ENCODE results near the gene LRP11. TPM values are rescaled to one million over a fixed set of nuclear protein-coding genes. Genes with fewer than 3 reads are reported as not detected.

The LRP11 gene
- 11.8 and 12.0 TPM in 2 replicates for total RNA-seq

GRCh38 chr6:149863698-149864577 lies at the start of gene LRP11:
Gene LRP11, minus strand, starts transcription at chr6:149864359. Its CDS starts 339 bp downstream, at chr6:149864020.

GRCh38 chr6:149897855-149898744 lies 33.9 kb upstream of the LRP11 start, which contains the start of gene RAET1E:
Gene RAET1E, minus strand, starts transcription at chr6:149898113. Its CDS starts 7,212 bp downstream, at chr6:149890901.

Other genes with a start within 250 kb of the LRP11 start
- gene KATNA1, start 215.6 kb downstream of the LRP11 start, total RNA-seq: 19.0 and 21.1 TPM in 2 replicates
- 7.3 and 9.1 TPM in 2 replicates for gene LATS1, start 146.3 kb downstream of the LRP11 start, total RNA-seq
- gene NUP43, start 117.8 kb downstream of the LRP11 start, total RNA-seq: 16.3 and 26.2 TPM in 2 replicates
- gene PCMT1, start 114.6 kb downstream of the LRP11 start, total RNA-seq: 85.9 and 91.4 TPM in 2 replicates
- not detected in 2 replicates for gene RAET1E, start 33.8 kb upstream of the LRP11 start, total RNA-seq
- gene RAET1G, start 58.8 kb upstream of the LRP11 start, total RNA-seq: 0.11 TPM in 1 of 2 replicates, not detected in the other
- gene ULBP2, start 77.7 kb upstream of the LRP11 start, total RNA-seq: 0.69 and 2.1 TPM in 2 replicates
- under 0.01 and 0.11 TPM in 2 replicates for gene ULBP1, start 99.6 kb upstream of the LRP11 start, total RNA-seq
- not detected in 2 replicates for gene RAET1L, start 161.2 kb upstream of the LRP11 start, total RNA-seq
- gene ULBP3, start 204.8 kb upstream of the LRP11 start, total RNA-seq: 4.1 and 5.0 TPM in 2 replicates

All from dermis lymphatic vessel endothelial cell (primary cell).